IMR-90 (cell line): ENCODE data around the gene CYREN. TPM values are rescaled to one million over a fixed set of nuclear protein-coding genes. Genes with fewer than 3 reads are reported as not detected.

Source experiments
- ATAC-seq: fragments of 200-7000 bp; cut with Tn5 transposase; 2 replicates; pipeline ENCODE4 v1.9.1; 2020; ENCODE audit warnings: low read depth, mild to moderate bottlenecking, moderate library complexity
- BruUV-seq: library from RNA; stranded (reverse); fragments of 400-500 nt; replicated peaks from 2 replicates; lab custom pipeline; 2021; lab: Mats Ljungman, UMichigan
- CTCF ChIA-PET: fragments of 300-600 bp; formaldehyde crosslinking; extraction: SDS; loops from one replicate; lab custom pipeline; 2021; ENCODE audit warnings: antibody characterized with exemption; lab: Yijun Ruan, JAX
- POLR2A ChIA-PET: fragments of 300-600 bp; sonication (Branson Sonifier 250); formaldehyde crosslinking; loops from one replicate; lab custom pipeline; 2022; ENCODE audit warnings: antibody characterized with exemption; ENCODE audit not compliant: unreplicated experiment; lab: Charles Lee
- DNase-seq: peaks from one replicate; pipeline ENCODE4 v3.0.0; 2013
- H2AFZ ChIP-seq: replicated peaks from 2 replicates; pipeline ENCODE3; 2013; ENCODE audit warnings: low read length, mild to moderate bottlenecking; ENCODE audit not compliant: poor library complexity
- H2AK5ac ChIP-seq: 2 replicates; pipeline ENCODE4 v1.6.1; 2013; ENCODE audit warnings: low read depth, low read length, inconsistent platforms
- H2AK9ac ChIP-seq: replicated peaks from 2 replicates; pipeline ENCODE3; 2013; ENCODE audit warnings: mild to moderate bottlenecking, low read depth, low read length, moderate library complexity; ENCODE audit not compliant: poor library complexity
- H2BK120ac ChIP-seq: 2 replicates; pipeline ENCODE4 v1.6.1; 2013; ENCODE audit warnings: low read depth, low read length, inconsistent platforms
- H2BK15ac ChIP-seq: 3 replicates; pipeline ENCODE4 v1.6.1; 2013; ENCODE audit warnings: low read depth, low read length, inconsistent platforms
- H2BK20ac ChIP-seq: 2 replicates; pipeline ENCODE4 v1.6.1; 2013; ENCODE audit warnings: low read depth, mild to moderate bottlenecking, inconsistent platforms, low read length, moderate library complexity
- H2BK5ac ChIP-seq: 2 replicates; pipeline ENCODE4 v1.6.1; 2013; ENCODE audit warnings: mild to moderate bottlenecking, low read depth, low read length, inconsistent platforms; ENCODE audit not compliant: poor library complexity, severe bottlenecking
- H3K14ac ChIP-seq: replicated peaks from 2 replicates; pipeline ENCODE4 v1.6.1; 2013; ENCODE audit warnings: low read depth, low read length, inconsistent platforms
- H3K18ac ChIP-seq: 2 replicates; pipeline ENCODE4 v1.6.1; 2013; ENCODE audit warnings: low read depth, low read length, control low read depth
- H3K23ac ChIP-seq: 2 replicates; pipeline ENCODE4 v1.6.1; 2013; ENCODE audit warnings: low read depth, low read length, inconsistent platforms
- H3K27ac ChIP-seq: 2 replicates; pipeline ENCODE4 v1.5.1; 2013; ENCODE audit warnings: mild to moderate bottlenecking, control low read depth, low read length; ENCODE audit not compliant: insufficient read depth
- H3K27me3 ChIP-seq: 2 replicates; pipeline ENCODE4 v1.6.1; 2013; ENCODE audit warnings: low read length; ENCODE audit not compliant: control insufficient read depth, insufficient read depth
- H3K36me3 ChIP-seq: 2 replicates; pipeline ENCODE4 v1.6.1; 2013; ENCODE audit warnings: low read length, mixed read lengths; ENCODE audit not compliant: control insufficient read depth, insufficient read depth
- H3K4ac ChIP-seq: 2 replicates; pipeline ENCODE4 v1.6.1; 2013; ENCODE audit warnings: low read depth, low read length, inconsistent platforms
- H3K4me1 ChIP-seq: 2 replicates; pipeline ENCODE4 v1.6.1; 2013; ENCODE audit warnings: low read length, mixed read lengths; ENCODE audit not compliant: control insufficient read depth, insufficient read depth
- H3K4me2 ChIP-seq: 2 replicates; pipeline ENCODE4 v1.6.1; 2013; ENCODE audit warnings: low read depth, mild to moderate bottlenecking, control low read depth, low read length, moderate library complexity
- H3K4me3 ChIP-seq: 2 replicates; pipeline ENCODE4 v1.5.1; 2013; ENCODE audit warnings: low read depth, mild to moderate bottlenecking, control low read depth, low read length, moderate library complexity; ENCODE audit not compliant: insufficient read depth
- H3K56ac ChIP-seq: 2 replicates; pipeline ENCODE4 v1.6.1; 2013; ENCODE audit warnings: low read length, inconsistent platforms; ENCODE audit not compliant: insufficient read depth; ENCODE audit errors: extremely low read depth
- H3K79me1 ChIP-seq, 2 experiments: 2 replicates each; pipeline ENCODE4 v1.6.1; 2013; ENCODE audit warnings: low read length in 2 of 2, inconsistent platforms in 1 of 2, low read depth in 1 of 2
- H3K9ac ChIP-seq: 2 replicates; pipeline ENCODE4 v1.6.1; 2013; ENCODE audit warnings: low read depth, low read length, control low read depth
- H3K9me1 ChIP-seq: 2 replicates; pipeline ENCODE4 v1.6.1; 2013; ENCODE audit warnings: low read length, inconsistent platforms; ENCODE audit not compliant: insufficient read depth
- H3K9me3 ChIP-seq: 2 replicates; pipeline ENCODE4 v1.6.1; 2013; ENCODE audit warnings: low read length; ENCODE audit not compliant: control insufficient read depth, insufficient read depth
- H4K20me1 ChIP-seq: 2 replicates; pipeline ENCODE4 v1.6.1; 2013; ENCODE audit warnings: low read length, inconsistent platforms; ENCODE audit not compliant: insufficient read depth
- H4K5ac ChIP-seq: 2 replicates; pipeline ENCODE4 v1.6.1; 2013; ENCODE audit warnings: mild to moderate bottlenecking, low read depth, low read length, control low read depth
- H4K8ac ChIP-seq, 2 experiments: 2 replicates each; pipeline ENCODE4 v1.6.1; 2013; ENCODE audit warnings: low read depth in 2 of 2, low read length in 2 of 2, control low read depth in 1 of 2, inconsistent platforms in 1 of 2
- H4K91ac ChIP-seq: 2 replicates; pipeline ENCODE4 v1.6.1; 2013; ENCODE audit warnings: low read depth, low read length, inconsistent platforms; ENCODE audit not compliant: insufficient read depth
- BHLHE40 ChIP-seq: fragments of 150-350 bp; IDR thresholded peaks from 2 replicates; pipeline ENCODE4 v1.6.1; 2016; ENCODE audit warnings: mild to moderate bottlenecking, low read depth, low read length
- MAFK ChIP-seq: IDR thresholded peaks from 2 replicates; pipeline ENCODE4 v1.6.1; 2012; ENCODE audit warnings: low read depth, low read length, improper control_type of control experiment
- MXI1 ChIP-seq: IDR thresholded peaks from 2 replicates; pipeline ENCODE4 v1.6.1; 2012; ENCODE audit warnings: low read depth, mild to moderate bottlenecking, low read length, moderate library complexity, borderline replicate concordance
- NFE2L2 ChIP-seq: fragments of 150-350 bp; IDR thresholded peaks from 2 replicates; pipeline ENCODE4 v1.6.1; 2016; ENCODE audit warnings: low read depth, mild to moderate bottlenecking, low read length
- POLR2A ChIP-seq: IDR thresholded peaks from 2 replicates; pipeline ENCODE4 v1.6.1; 2012; ENCODE audit warnings: mild to moderate bottlenecking, low read depth, low read length
- RAD21 ChIP-seq: IDR thresholded peaks from 2 replicates; pipeline ENCODE4 v1.6.1; 2012; ENCODE audit warnings: low read length, improper control_type of control experiment
- RCOR1 ChIP-seq: IDR thresholded peaks from 2 replicates; pipeline ENCODE4 v1.6.1; 2012; ENCODE audit warnings: mild to moderate bottlenecking, low read length, improper control_type of control experiment; ENCODE audit not compliant: insufficient replicate concordance
- RFX5 ChIP-seq: IDR thresholded peaks from 2 replicates; pipeline ENCODE4 v1.8.0; 2012; ENCODE audit warnings: low read depth, mild to moderate bottlenecking, low read length, moderate library complexity
- WGBS, 2 experiments: methylation state at CpG; one replicate each; pipeline versions ENCODE4 v1.1.5 to v1.1.7; 2013; ENCODE audit warnings: missing lambda C conversion rate in 2 of 2; ENCODE audit not compliant: insufficient read length in 1 of 2; ENCODE audit errors: extremely low coverage in 2 of 2; 5-methylcytosine and 5-hydroxymethylcytosine counted together
- dilution Hi-C: fragments of 300-500 bp; cut with HindIII; formaldehyde crosslinking; loops from one replicate; pipeline ENCODE4 v1.14.3; 2018; ENCODE audit warnings: low sequenced_read_pairs; ENCODE audit not compliant: unreplicated experiment
- in situ Hi-C: fragments of 300-500 bp; cut with MboI; formaldehyde crosslinking; loops from 3 replicates; pipeline ENCODE4 v1.14.3; 2019; ENCODE audit warnings: low sequenced_read_pairs, inconsistent platforms, mixed read lengths
- intact Hi-C: fragments of 100-400 bp; cut with micrococcal nuclease; formaldehyde crosslinking; loops from 2 replicates; pipeline ENCODE4 v1.10.0; 2022
- polyA plus RNA-seq, 3 experiments: library from polyadenylated mRNA; depleted of rRNA; stranded (reverse); fragments of >200 nt; gene quantifications; 2 replicates each; pipeline ENCODE4 v1.2.3, GENCODE V29; 2012; ENCODE audit warnings: low replicate concordance in 1 of 3
- total RNA-seq: library from RNA; depleted of rRNA; stranded (reverse); fragments of >200 nt; gene quantifications from 2 replicates; pipeline ENCODE4 v1.2.3, GENCODE V29; 2012
- TF ChIP-seq, protein P1 (sequence below): fragments of 150-350 bp; IDR thresholded peaks from 2 replicates; pipeline ENCODE4 v1.6.1; 2016; ENCODE audit warnings: low read depth, mild to moderate bottlenecking, low read length, moderate library complexity, borderline replicate concordance

Gene CYREN
- total and polyA plus RNA-seq, 2 of the 4 experiments (the other 2 are of a cell fraction), result 26.5 to 29.2 TPM

GRCh38 chr7:135152442-135152841, 18.1 kb downstream of the CYREN start:
- H2BK20ac ChIP-seq, result no peak overlapping the region
- POLR2A ChIA-PET, result no interaction called here
- H2BK120ac ChIP-seq, result no peak overlapping the region
- H3K18ac ChIP-seq, result no peak overlapping the region
- DNase-seq (no peak), ATAC-seq (no peak)
- H3K14ac ChIP-seq, result no peak overlapping the region
- no peaks in the 10 kb centered on the region for H4K20me1 ChIP-seq
- H2AK5ac ChIP-seq, result no peak overlapping the region
- no peak overlapping the region for H3K4me3 ChIP-seq
- no peak overlapping the region for H4K5ac ChIP-seq
- CTCF ChIA-PET, result no interaction called here
- H3K79me1 ChIP-seq, result no peaks in the 10 kb centered on the region; a peak in 1 of 4 replicates
- H3K56ac ChIP-seq, result no peak overlapping the region
- BruUV-seq, result no TSS peak
- WGBS, 2 experiments, result 100% methylated on average over 1 of the region's 1 CpG; no CpG with 5 or more reads in 1 of the 2 experiments
- H3K27me3 ChIP-seq, result no peaks in the 10 kb centered on the region
- H2AK9ac ChIP-seq, result no peak overlapping the region
- H3K36me3 ChIP-seq, result no peaks in the 10 kb centered on the region
- no peak overlapping the region for H3K23ac ChIP-seq
- no peak overlapping the region for H2BK15ac ChIP-seq
- in situ Hi-C loops (no loop called here), dilution Hi-C loops (no loop called here), intact Hi-C loops (no loop called here)
- no peak overlapping the region for H3K27ac ChIP-seq
- H2AFZ ChIP-seq, result no peak overlapping the region
- peaks cover 5% of the 10 kb centered on the region; the same call in 1 of the 2 replicates for H3K9me3 ChIP-seq
- TF ChIP-seq, protein P1, sequence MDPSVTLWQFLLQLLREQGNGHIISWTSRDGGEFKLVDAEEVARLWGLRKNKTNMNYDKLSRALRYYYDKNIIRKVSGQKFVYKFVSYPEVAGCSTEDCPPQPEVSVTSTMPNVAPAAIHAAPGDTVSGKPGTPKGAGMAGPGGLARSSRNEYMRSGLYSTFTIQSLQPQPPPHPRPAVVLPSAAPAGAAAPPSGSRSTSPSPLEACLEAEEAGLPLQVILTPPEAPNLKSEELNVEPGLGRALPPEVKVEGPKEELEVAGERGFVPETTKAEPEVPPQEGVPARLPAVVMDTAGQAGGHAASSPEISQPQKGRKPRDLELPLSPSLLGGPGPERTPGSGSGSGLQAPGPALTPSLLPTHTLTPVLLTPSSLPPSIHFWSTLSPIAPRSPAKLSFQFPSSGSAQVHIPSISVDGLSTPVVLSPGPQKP, result no peak
- no peak for TF ChIP-seq MXI1
- no peak for TF ChIP-seq MAFK
- TF ChIP-seq RAD21, result no peak
- no peak for TF ChIP-seq BHLHE40
- TF ChIP-seq NFE2L2, result no peak
- no peak for TF ChIP-seq RFX5
- TF ChIP-seq POLR2A, result no peak
- no peak for TF ChIP-seq RCOR1
- H3K4me1 ChIP-seq, result 0 out of 2 replicates have a peak, but pooled peaks cover 2% of the 10 kb centered on the region
- H2BK5ac ChIP-seq, result no peak overlapping the region
- no peak overlapping the region for H3K4ac ChIP-seq
- peaks cover 7% of the 10 kb centered on the region for H3K9me1 ChIP-seq
- no peak overlapping the region for H4K8ac ChIP-seq
- no peak overlapping the region for H3K9ac ChIP-seq
- H3K4me2 ChIP-seq, result no peak overlapping the region
- no peak overlapping the region for H4K91ac ChIP-seq
